Activated CD8-positive, alpha-beta memory T cell treated with anti-CD3 and anti-CD28 coated beads, Interleukin-2, amount 50 U/mL, for 24 hours (primary cell): ENCODE measurements around the gene NR2C2.
A peak's percentile ranks its signal among the peaks of the same experiment; 100 is the strongest.

Source experiments
- DNase-seq: peaks from one replicate; pipeline ENCODE4 v3.0.0-alpha.2; 2020; ENCODE audit errors: extremely low read depth

Gene NR2C2

DNA sequence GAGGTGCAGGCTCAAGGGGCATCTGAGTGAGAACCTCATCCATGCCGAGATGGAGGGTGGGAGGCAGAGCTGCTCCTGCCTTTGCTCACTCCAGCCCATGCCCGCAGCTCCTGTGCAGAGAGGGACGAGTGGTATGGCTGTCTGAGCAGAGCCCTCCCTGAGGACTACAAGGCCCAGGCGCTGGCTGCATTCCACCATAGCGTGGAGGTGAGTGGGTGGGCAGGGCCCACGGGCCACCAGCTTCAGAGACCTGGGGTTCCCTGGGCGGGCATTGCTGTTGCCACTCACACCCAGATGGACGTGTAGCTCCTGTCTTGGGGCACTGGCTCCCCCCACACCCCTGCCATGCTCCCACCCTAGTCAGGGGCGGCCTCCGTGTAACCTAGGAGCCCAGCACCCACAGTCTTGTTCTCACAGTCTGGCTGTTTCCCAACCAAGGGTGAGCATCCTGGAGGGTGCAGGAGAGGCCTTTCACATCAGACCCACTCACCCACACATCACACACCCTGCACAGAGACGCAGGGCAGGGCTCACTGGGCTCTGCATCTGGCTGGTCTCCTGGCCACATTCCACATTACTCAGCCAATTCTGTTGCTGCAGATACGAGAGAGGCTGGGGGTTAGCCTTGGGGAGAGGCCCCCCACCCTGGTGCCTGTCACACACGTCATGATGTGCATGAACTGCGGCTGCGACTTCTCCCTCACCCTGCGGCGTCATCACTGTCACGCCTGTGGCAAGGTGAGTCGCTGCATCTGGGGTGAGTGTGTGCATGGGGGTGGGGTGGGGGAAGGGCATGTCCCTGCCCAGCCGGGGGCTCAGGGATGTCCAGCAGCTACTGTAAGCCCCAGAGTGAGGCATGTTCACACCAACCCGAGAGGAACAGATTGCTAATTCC is 25.3 kb upstream of the NR2C2 start:
- no peak for DNase-seq

DNA sequence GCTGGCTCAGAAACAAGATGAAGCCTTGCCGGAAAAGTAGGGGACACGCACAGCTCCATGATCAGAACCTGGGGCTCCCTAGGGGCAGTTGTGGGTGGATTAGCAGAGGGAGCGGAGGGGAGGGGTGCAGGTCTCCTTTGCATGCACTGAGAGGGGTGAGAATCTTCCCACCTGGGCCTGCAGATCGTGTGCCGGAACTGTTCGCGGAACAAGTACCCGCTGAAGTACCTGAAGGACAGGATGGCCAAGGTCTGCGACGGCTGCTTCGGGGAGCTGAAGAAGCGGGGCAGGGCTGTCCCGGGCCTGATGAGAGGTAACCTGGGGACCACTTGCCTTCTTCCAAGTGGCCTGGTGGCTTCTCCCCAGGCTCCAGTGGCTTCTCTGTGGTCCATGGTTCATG is 24.5 kb upstream of the NR2C2 start:
- DNase-seq = no peak

DNA sequence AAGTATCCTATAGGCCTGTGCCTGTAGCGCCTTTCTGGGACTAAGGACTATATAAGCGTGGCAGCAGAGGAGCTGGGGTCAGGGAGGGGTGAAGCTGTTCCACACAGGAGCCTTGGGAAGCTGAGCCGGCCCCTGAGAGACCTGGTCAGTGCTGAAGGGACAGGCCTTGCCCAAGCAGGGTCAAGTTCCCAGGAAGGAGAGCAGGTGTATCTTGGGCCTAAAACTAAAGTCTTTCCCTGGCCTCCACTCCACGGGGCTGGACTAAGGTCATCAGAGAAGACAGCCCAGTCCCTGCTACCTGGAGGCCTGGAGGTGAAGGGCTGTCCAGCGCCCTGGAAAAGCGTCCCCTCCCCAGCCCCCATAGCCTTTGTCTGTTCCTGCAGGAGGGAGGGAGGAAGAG is 23.9 kb upstream of the NR2C2 start:
- no peak for DNase-seq

DNA sequence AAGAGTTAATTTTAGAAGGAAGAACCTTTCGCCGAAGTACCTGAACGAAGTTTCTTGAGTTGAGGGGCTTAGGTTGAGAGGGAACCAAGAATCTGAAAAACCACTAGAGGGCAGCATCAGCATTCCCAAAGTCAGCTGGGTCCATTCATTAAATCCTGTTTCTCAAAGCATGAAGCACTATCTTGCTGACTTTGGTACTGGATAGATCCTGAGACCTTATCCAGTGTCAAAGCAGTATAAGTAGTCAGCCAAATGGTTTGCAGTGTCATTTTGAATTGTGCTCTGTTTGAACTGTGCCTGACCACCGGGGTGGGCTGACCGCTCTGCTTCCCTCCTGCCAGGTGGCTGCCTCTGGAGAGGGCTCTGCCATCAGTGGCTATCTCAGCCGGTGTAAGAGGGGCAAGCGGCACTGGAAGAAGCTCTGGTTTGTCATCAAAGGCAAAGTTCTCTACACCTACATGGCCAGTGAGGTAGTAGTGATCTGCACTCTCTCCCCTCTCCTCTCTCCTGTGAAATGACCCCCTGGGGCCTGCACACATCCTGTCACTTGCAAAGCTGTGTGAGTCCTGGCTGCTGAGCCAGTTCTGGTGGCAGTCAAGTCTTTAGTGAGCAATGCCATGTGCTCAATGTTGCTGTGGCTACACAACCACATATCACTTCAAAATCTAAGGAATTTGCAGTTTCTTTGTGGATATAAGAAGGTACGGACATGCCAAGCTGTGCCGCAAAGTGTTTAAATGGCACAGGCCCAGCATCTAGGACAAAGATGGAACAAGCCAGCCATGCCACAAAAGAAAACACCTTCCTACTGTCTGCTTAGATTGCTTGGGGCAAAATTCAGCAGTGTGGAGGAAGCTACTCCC is 21.4 kb upstream of the NR2C2 start:
- DNase-seq = no peak

DNA sequence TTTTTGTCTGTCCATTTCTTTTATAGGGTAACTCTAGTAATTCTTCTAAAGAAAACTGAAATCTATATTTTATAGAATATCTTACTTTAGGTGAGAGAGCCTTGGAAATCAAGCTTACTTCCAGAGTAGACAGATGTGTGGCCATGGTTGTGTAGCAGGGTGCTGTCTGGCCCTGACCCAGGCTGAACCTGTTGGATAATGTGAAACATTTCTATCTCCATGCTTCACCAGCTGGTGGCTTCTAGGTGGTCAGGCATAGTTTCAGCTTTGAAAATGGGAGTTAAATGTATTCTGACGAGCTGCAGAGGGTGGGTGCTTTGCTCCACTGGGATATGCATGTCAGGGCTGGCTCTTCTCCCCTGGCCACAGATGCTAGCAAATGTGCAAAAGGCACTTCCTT is 20.8 kb upstream of the NR2C2 start:
- DNase-seq = no peak

DNA sequence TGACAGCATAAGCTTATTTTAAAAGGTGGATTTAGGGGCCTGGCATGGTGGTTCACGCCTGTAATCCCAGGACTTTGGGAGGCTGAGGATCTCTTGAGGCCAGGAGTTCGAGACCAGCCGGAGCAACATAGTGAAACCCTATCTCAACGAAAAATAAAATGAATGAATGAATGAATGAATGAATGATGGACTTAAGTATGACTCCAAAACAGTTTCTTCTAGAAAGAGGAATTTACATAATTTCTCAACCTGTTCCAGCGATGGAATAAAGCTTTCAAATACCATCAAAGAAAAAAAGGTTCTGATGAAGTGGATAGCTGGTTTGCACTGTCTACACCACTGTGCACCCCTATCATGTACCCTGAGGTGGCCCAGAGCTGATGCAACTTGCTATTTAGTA is 20.1 kb upstream of the NR2C2 start:
- DNase-seq = no peak

DNA sequence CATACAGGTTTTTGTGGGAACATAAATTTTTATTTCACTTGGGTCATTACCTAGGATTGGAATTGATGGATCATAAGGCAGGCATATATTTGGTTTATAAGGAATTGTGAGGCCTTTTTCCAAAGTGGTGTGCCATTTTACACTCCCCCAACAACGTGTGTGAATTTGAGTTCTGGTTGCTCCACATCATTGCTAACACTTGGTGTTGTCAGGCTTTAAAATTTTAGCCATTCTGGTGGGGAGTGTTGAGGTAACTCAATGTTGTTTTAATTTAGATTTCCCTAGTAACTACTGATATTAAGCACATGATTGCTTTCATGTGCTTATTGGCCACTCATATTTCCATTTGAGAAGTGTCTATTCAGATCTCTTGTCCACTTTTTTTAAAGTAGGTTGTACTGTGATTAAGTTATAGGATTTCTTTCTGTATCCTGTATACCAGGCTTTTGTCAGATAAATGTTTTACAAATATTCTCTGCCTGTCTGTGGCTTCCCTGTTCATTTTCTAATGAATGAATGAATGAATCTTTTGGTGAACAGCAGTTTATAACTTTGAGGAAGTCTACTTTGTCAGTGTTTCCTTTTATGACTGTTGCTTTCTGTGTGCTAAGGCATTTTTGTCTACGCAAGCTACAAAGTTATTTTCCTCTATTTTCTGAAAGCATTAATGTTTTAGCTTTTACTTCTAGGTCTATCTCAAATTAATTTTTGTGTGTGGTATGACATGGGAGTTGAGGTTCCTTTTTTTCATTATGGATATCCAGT is 17.9 kb upstream of the NR2C2 start:
- no peak for DNase-seq

DNA sequence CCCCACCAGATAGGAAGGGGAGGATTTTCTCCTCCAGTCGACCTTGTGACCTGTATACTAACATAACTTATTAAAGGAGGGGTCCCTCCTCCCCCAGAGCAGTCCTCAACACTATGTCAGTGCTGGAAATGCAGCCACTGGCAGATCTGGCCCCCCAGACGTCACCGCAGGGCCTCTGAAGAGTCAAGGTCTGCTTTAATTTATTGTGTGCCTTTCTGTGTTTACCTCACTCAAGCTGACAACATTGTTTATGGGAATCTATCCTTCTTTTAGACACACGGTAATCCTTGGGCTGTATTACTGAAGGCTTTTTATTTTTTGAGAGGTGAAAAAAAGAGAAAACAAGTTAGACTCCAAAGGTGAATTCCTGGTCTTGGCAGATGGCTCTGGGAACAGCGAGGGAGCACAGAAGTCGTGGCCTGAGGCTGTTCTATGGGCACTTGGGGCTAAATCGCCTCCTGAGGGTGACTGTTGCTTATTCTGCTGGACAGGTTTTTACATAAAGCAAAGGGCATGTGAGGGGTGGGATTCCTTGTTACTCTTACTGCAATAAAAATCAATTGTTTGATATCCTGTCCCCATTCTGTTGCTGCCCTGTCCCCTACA is 13.5 kb upstream of the NR2C2 start:
- DNase-seq = no peak

DNA sequence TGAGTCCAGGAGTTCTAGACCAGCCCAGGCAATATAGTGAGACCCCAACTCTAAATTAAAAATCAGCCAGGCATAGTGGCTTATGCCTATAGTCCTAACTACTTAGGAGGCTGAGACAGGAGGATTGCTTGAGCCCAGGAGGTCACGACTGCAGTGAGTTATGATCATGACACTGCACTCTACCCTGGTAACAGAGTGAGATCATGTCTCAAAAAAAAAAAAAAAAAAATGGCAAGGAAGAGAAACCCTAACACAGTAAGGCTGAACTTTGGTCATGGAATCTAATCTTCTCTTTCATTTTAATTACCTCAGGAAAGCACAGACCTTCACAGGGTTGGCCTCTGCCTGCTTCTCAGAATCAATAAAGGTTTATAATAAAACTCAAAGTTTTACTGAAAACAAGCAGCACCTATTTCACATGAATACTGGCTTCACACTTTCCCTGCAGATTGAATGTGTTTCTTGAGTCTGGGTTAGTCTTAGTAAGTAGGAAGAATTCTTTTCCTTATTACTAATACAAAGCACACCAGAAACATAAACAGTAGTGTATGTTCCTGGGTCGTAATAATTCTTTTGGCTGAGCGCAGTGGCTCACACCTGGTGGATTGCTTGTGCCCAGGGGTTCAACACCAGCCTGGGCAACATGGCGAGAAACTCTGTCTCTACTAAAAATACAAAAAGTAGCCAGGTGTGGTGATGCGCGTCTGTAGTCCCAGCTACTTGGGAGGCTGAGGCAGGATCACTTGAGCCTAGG is 11.6 kb upstream of the NR2C2 start:
- no peak for DNase-seq

DNA sequence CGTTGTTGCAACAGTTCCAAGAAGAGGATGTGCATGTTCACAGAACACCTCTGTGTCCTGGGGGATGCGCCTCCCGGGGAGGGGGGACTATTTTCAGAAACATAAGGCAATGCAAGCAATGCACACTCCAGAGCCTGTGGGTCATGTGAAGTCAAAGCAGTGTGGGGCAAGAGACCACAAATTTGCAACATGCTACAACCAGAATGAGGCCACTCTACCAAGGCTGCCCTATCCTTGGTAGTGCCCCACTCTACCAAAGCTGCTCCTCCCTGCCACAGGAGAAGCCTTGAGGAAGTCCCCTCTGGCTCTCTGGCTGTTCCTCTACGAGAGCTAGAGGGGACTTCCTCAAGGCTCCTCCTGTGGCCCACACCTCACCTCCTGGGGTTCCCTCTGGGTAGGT is 8.4 kb upstream of the NR2C2 start:
- no peak for DNase-seq

DNA sequence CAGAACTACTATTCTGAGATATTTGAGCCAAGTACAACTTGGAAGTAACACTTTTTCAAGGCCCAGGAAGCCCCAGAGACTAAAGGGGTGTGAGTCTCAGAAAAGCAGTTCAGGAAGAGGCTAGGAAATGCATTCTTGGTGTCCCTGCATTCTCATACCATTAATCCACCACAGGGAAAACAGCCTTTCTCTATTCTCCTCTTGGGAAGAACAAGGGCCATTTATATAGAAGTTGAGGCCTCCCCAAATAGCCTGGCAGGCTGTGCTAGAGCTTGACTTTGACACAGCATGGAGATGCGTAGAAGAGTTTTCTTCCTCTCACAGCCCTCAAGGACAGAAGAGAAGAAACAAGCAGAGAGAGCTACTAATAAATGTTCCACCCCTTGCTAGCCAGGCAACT is 5.5 kb upstream of the NR2C2 start:
- no peak for DNase-seq

DNA sequence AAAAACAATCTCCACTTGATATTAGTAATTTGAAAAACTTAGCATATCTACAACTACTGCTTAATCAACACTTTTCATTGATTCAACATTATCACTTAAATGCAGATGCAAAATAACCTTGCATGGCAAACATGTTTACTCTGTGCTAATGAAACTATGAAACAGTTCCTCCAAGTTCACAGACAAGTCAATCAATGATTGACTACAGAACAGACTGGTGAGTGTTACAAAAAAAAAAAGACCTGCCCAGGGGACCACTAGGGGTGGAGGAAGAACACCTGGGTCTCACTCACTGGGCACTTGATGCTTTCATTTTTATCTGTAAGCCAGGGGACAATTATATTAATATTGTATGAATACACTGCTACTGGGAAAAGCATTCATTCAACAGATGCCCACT is 4.3 kb upstream of the NR2C2 start:
- no peak for DNase-seq

DNA sequence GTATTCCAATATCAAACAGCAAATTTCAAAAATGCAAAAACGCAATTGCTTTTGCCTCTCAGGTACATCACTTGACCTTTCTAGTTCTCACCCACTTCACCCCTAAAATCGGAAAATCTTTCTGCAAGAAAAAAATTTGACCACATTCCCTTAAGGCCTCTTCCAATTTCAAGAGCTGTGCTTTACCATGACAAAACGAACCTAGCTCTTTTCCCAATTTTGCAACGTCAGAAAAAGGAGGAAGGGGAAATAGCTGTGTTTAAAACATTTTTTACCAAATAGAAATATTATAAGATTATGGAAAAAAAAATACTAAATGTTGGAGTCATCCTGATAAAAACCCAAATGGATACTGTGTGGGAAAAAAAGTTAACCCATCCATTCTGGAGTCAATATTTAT is 1.1 kb upstream of the NR2C2 start:
- no peak for DNase-seq

DNA sequence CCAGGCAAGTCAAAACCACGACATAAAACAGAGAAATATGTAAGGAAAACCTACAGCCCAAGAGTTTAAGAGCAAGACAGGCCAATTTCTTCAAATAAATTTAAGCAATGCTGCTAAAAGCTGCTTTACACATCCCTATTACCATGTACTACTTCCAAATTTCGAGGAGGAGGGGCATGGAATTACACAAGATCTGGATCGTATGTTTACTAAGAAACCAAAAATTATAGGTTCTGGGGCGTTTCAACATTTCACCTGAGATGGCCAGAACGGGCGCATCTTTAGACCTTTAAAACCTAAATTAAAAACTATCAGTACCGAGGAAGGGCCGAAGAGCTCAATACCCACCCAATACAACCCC is 664 bp upstream of the NR2C2 start:
- no peak for DNase-seq

DNA sequence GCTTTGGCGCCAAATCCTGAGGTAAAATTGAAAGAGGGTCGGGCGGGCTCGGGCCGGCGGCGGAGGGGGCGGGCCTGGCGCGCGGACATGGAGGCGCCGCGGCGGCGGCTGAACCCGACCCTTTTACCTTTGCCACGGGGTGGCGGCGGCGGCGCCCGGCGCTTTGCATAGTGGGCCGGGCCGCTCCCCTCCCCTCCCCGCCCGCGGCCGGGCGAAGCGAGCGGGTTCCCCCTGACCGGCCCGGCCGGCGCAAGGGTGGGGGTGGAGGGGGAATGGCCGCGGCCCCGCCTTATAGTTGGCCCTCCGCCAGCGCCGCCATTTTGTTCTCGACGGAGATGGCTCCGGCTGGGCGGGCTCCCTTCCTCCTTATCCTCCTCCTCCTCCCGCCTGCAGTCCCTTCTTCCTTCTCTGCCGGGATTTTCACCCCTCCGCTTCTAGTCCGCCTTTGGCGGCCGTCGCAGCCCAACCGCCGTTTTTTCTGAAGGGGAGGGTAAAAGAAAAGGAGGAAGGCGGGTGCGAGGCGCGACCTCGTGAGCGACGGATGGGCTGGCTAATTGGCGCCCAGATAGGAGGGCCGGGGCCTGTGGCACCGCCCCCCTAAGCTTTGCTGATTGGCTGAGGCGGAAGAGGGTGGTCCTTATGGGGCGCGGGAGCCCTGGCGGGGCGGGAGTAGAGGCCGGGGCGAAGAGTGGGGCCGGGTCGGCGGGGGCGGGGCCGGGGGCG is 664 bp downstream of the NR2C2 start:
- DNase-seq = peak; percentile 88

DNA sequence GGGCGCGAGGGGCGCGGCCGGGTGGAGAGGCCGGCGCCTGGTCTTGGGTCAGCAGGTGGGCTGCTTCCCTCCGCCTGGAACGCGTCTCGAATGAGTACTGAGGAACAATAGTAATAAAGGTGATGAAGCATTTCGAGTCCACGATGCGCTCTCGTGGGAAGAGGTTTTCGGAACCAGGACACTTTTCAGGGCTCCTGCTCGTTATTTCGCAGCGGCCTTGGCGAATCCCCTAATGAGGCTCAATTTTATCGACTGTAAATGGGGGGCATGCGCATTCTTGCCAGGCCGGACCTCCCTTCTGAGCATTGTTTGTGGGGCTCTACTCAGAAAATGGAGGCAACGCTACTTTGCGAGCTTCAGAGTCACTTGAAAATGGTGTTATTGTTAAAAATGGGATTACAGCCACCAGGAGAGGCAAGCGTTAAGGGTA is 1.2 kb downstream of the NR2C2 start:
- no peak for DNase-seq

DNA sequence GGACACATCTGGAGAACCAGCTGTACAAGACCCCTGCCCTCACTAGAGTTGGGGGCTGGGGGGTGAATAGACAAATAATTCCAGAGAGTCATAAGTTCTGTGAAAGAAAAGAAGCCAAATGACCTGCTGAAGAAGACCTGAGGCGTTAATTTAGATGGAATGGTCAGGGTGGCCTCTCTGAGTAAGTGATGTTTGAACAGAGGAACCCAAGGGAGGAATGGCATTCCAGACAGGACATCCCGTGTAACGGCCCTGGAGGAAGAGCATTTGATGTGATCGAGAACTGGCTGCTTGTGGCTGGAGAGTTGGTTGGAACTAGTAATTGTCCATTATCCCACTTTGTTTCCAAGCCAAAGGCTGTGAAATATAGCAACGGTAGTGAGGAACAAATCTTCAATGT is 1.7 kb downstream of the NR2C2 start:
- DNase-seq = no peak

DNA sequence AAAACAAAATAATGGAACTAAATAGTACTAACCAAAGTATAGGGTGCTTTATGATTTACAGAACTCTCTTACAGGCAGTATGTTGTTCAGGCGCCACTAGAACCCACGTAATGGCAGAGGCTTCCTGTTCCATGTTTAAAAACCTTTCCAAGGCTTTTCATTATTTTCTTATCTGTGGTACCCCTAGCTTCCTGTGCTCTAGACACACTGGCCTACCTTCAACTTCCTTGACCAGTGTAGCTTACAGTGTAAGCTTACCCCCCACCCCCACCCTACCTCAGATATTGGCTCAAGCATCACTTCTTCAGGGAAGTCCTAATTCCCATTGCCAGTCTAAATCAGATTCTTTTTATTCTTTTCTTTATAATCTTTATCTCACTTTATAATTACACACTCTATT is 2.9 kb downstream of the NR2C2 start:
- DNase-seq = no peak

DNA sequence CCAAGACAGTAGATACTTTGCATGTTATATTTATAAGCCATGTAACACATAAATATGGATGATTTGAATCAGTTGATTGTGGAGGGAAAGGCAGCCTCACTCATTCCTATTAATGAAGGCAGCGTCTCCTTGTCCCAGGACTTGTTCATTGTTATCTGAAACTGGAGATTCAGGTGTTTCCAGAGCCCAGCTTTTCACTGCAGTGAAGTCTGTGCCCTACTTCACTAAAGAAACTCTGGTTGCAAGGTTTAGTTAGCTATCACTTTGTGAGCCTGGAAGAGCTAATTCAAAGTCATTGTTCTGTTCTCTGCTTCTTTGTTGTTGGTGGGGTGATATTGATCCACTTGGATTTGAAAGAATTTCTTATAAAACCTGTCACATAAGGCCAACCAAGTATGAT is 9.8 kb downstream of the NR2C2 start:
- DNase-seq = no peak

DNA sequence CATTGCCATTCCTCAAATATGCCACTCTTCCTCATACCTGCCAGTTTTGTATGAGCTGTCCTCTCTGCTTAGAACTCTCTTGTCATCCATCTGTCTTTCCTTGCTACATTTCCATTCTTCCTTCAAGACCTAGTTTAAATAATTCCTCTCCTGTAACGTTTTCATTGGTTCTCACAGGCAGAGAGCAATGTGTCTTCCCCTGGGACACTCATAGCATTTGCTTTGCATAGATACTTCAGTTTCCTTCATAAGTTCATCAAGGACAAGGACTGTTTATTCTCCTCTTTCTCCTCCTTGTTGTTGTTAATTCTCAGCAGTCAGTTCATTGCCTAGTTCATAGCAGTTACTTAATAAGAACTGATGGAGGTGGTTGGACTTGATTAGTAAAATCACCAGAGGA is 10.5 kb downstream of the NR2C2 start:
- no peak for DNase-seq
